ENCODE data around the gene PDE10A.
"Not testable (repeated sequence)": the region's sequence is repeated elsewhere in the genome, so short reads cannot be mapped to it uniquely, and the experiment has no call there.

The PDE10A gene

GRCh38 chr6:165618891-165619290 is 44.1 kb downstream of the PDE10A start:
- DNase-seq, result not testable (repeated sequence)

DNA sequence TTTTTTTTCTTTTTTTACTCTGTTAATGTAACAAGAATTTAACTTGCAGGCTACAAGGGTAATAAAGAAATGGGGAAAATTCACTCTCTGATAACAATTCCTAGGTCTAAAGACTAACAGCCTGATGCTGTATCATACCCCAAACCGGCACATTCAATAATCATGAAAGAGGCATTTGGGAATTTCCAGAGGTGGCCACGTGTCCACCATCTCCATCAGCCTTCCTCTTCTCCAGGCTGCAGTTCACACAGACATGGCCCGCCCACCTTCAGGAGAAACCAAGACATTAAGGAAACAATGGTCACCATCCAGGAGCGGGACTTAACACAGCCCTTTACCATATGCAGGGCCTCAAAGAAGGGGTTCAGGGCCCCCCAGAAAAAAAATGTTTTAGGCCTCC is 44.8 kb downstream of the PDE10A start:
- no peak for DNase-seq

DNA sequence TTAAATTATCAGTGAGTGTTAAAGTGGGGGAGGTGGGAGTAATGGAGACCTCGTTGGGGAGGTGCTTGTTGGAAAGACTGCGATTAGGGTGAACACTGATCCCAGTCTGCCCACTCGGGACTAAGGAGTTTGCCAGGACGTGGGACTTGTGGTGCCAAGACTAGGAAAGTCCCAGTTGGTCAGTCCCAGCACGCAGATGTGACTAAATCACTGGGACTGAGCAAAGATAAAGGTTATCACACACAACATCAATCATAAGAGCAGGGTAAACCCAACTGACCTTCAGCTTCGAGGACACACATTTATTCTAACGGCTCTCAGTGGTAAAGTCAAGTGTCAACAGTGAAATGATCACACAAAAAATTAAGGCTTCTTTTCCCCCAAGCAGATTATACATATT is 45.5 kb downstream of the PDE10A start:
- no peak for DNase-seq

DNA sequence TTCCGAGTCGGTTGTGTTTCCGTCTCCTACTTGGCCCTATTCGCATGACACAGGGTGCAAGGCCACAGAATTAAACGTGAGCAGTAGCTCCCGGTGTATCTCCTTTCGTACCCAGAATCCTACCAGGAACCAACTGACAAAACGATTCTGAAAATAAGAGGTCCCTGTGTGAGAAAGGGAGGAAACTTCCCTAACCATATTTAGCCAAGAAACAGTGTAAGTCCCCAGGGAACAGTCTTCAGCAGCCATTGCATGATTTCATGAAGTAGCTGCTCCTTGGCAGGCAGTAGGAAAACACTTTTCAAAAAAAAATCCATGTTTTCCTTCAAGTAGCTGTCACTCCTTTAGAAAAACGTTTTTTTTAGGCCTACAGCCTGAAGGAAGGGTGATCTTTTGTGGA is 46.9 kb downstream of the PDE10A start:
- DNase-seq, result no peak

DNA sequence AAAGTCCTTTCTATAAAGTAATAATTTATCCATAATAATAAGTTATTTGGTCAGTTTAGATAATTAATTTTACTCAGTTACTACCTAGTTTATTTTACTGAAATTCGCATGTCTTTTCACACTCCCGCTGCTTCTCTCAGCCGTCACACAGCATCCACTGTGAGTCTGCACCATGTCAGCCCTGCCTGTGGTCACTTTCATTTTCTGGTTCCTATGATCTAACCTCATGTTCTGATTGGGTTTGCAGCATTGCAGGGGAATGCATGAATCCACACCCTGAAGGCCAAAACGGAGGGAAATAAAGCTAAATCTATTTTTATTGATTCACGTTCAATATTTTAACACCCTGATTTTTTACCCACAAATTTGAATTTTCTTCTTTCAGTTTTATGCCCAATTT is 47.4 kb downstream of the PDE10A start:
- no peak for DNase-seq

GRCh38 chr6:165611294-165611693 is 51.7 kb downstream of the PDE10A start:
- no peak for DNase-seq

- not testable (repeated sequence) for DNase-seq
These were observed 54.5 kb downstream of the PDE10A start for GRCh38 chr6:165608577-165608976.

DNA sequence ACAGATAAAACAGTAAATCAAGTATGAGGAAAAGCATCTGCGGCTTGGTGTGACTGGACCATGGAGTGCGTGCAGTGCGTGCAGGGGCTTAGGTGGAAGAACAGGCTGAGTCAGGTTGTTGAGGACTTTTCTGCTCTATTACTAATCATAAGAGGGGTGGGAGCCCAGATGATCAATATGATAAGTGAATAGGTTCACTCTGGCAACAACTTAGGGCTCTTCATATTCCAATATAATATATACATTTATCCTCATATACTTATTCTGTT is 56.4 kb downstream of the PDE10A start:
- DNase-seq, result no peak

DNA sequence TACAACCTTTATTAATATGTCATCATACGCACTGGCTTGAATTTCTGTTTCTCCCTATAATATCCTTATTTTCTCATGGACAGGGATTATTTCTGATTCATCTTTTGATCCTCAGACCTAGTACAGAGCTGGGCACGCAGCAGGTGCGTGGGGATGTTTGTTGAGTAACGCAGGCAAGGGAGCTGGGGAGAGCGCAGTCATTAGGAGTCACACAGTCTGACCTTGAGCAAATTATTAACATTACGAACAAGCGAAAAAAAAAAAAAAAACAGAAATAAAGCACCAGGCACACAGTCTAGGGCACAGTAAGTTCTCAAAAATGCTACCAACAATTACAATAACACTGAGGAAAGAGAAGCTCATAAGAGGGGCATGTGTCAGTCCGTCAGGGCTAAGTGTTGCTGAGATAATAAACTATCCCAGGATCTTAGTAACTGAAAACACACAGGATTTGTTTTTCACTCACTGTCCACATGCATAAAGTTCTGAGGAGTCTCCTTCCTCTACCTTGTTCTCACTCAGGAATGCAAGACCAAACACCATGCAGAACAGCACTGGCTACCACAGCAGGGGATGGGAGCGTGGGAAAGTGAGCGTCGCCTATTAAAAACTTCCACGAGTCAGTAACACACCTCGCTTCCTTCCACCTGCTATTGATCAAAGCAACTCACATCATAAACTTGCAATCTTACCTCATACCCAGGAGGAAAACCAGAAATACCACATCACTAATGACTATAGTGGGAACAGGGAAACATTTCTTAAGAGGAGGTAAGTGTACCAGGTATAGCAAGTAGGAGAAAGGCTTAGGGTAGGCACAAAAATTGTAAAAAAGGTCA is 56.9 kb downstream of the PDE10A start:
- DNase-seq, result no peak

GRCh38 chr6:165605182-165605875 is 57.7 kb downstream of the PDE10A start:
- no peak for DNase-seq

DNA sequence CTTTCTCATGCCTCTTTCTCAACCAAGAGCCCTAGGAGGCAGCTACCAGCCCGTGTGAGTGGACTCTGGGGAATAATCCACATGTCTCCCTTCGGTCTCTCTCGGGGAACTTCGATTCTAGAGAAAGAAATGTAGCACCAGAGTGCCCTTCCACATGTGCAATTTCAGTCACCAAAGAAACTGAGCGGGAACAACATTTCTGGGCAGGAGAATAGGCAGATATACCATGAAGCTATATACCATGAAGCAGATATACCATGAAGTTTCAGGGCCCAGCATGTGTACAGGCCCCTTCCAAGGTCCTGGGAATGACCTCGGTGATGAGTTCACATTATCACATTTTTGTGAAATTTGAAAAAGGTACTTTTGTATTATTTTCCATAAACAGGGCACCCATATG is 60.8 kb downstream of the PDE10A start:
- DNase-seq, result no peak

- DNase-seq, result no peak
These were observed 62.4 kb downstream of the PDE10A start for GRCh38 chr6:165600606-165601005.

- no peak for DNase-seq
These were observed 63.2 kb downstream of the PDE10A start for GRCh38 chr6:165599596-165600487.

DNA sequence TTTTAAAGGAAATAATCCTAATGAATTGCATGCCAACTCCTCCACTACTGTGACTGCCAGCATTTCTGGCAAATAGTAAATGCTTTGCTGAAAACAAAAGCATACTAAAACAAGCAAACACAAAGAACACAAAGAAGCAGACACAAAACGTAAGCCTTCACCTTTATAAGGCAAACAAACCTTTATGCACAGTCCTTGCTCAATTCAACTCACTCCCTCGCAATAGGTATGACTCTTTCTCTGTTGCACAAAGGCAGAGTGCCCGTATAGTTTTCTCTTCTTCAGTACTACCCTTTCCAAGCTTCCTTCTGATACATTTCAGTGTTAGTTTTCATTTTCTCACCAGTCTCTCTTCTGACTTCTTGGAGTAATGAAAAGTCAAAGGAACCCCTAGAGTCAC is 63.9 kb downstream of the PDE10A start:
- DNase-seq, result no peak

- DNase-seq, result no peak
These were observed 65.2 kb downstream of the PDE10A start for GRCh38 chr6:165597821-165598220.

DNA sequence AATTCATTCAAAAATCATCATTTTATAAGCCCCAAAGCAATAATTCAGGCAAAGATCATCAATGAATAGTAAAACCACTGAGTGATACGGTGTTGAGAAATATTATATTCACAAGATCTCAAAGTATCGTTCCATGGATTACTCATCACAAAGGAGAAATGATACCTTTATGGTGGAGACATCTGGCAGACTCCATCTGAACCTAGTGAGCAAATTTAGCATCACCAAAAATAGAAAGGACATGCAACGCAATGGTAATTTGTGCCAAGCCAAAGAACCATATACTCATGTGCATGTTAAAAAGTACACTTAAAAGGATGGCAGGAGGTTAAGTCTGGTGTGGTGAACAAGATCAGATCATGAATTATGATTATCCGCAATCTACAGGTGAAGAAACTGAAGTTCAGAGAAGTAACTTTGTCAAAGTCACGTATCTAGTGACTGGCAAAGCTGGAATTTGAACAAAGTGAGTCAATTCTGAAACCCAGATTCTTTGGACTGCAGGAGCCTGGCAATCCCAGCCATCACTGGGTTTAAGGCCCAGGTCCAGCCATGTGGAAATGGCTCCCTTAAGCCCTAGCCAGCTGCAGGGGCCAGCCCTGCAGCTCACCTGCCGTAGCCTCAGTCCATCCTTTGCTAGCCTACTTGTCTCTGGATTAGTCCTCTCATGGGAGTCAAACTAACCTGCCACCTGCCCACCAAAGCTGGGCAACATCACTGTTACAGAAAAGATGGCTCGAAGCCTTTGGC is 68.3 kb downstream of the PDE10A start:
- DNase-seq, result no peak

DNA sequence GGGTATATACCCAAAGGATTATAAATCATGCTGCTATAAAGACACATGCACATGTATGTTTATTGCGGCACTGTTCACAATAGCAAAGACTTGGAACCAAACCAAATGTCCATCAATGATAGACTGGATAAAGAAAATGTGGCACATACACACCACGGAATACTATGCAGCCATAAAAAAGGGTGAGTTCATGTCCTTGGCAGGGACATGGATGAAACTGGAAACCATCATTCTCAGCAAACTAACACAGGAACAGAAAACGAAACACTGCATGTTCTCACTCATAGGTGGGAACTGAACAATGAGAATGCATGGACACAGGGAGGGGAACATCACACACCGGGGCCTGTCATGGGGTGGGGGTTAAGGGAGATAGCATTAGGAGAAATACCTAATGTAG is 70.1 kb downstream of the PDE10A start:
- DNase-seq, result not testable (repeated sequence)

- DNase-seq, result no peak
These were observed 74.5 kb downstream of the PDE10A start for GRCh38 chr6:165588515-165588914.

- no peak for DNase-seq
These were observed 75.8 kb downstream of the PDE10A start for GRCh38 chr6:165587206-165587605.

DNA sequence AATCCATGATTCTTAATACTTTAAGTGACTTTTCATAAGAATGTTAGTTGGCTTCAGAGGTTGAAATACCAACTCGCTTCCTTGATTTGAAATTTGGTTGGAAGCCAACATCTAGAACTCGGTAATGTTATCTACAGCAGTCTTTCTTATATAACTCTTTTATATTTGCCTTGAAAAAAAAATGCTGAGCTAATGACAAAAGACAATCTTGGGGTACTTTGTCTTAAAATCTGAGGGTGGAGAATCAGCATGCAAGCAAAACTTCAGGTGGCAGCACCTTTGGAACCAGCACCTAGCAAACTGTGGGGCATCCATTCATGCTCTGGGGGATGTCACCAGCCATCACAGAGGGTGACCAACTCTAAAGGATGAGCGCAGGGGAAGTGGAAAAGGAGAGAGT is 76.3 kb downstream of the PDE10A start:
- no peak for DNase-seq

DNA sequence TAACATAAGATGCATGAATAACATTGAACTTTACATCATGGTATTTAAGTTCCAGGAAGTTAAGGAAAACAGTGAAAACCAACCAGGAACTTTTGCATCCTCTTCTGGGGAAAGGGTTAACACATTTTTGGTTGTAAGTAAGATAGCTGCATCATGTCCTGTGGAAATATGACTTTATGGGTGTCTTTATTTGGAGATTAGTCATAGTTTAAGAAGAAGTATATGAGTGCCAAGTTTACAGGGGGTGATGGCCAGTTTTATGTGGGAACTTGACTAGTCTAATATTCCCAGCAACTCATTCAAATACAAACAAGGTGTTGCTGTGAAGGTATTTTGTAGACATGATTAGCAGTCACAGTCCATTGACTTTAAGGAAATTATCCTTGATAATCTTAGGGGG is 78.0 kb downstream of the PDE10A start:
- DNase-seq, result no peak

DNA sequence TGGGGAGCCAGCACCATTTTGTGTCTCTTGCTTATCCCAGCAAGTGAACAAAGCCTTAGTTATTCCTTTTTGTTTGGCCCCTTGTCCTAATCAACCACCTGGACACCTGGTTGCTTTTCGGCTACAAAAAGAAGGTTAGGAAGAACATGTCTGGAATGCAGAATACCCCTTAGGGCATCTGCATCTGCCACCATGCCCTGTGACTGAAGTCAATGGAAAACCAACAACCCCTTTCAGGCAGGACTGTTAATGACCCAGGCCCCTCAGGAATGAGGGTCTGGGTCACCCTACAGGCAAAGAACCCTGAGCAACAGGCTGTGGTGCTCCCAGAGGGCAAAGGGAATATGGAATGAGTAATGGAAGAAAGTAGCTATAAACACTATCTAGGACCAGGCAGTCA is 78.5 kb downstream of the PDE10A start:
- no peak for DNase-seq

DNA sequence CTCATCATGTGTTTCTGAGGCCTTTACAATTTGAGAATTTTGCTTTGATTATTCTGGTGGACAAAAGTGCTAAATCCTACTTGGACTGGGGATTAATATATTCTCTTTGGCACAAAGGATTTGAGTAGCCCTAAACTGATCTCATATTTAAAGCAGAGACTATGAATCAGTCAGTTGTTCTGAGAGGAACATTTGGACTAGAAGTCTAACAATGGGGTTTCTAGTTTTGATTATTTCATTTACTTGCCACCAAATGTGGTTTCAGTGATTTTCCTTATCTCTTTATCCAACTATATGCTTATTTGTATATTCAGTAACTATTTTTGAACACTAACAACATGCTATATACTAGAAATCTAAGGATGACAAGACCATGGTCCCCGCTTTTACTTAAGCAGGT is 81.4 kb downstream of the PDE10A start:
- no peak for DNase-seq

Data from inflammatory macrophage treated with lipopolysaccharide for 4 hours (primary cell).